Neural cell (in vitro differentiated cells): ENCODE results near the gene KCNRG. TPM values are rescaled to one million over a fixed set of nuclear protein-coding genes. Genes with fewer than 3 reads are reported as not detected.

Experiments used
- H2AFZ ChIP-seq: fragments of 200-600, 300-800 bp; sonication (generic), shearing (Covaris generic); 2 replicates; pipeline ENCODE4 v1.6.0; 2014; ENCODE audit warnings: low read depth, mild to moderate bottlenecking, antibody characterized with exemption, low read length, moderate library complexity
- H3F3A ChIP-seq: fragments of 200-600 bp; shearing (Covaris generic); 2 replicates; pipeline ENCODE4 v1.6.1; 2016; ENCODE audit warnings: mild to moderate bottlenecking, moderate library complexity, mixed read lengths, antibody characterized with exemption, low read length; ENCODE audit not compliant: insufficient read depth, poor library complexity, severe bottlenecking
- H3K27ac ChIP-seq: fragments of 200-600, 300-800 bp; sonication (generic), shearing (Covaris generic); 2 replicates; pipeline ENCODE4 v1.5.1; 2014; ENCODE audit warnings: mild to moderate bottlenecking, low read length, moderate library complexity
- H3K27me3 ChIP-seq: fragments of 300-800, 200-600 bp; sonication (generic), shearing (Covaris generic); 2 replicates; pipeline ENCODE4 v1.6.0; 2014; ENCODE audit warnings: mild to moderate bottlenecking, low read depth, low read length, moderate library complexity; ENCODE audit not compliant: insufficient read depth
- H3K36me3 ChIP-seq: fragments of 300-800, 200-600 bp; sonication (generic), shearing (Covaris generic); 2 replicates; pipeline ENCODE4 v1.5.1; 2014; ENCODE audit warnings: mild to moderate bottlenecking, antibody characterized with exemption, low read length, moderate library complexity; ENCODE audit not compliant: insufficient read depth
- H3K4me2 ChIP-seq: fragments of 300-800, 200-600 bp; sonication (generic), shearing (Covaris generic); 2 replicates; pipeline ENCODE4 v1.6.0; 2014; ENCODE audit warnings: mild to moderate bottlenecking, low read length
- H3K4me3 ChIP-seq: fragments of 300-800, 200-600 bp; sonication (generic), shearing (Covaris generic); 2 replicates; pipeline ENCODE4 v1.5.1; 2014; ENCODE audit warnings: mild to moderate bottlenecking, low read length, moderate library complexity
- H3K79me2 ChIP-seq: fragments of 200-600 bp; shearing (Covaris generic); replicated peaks from 2 replicates; pipeline ENCODE4 v1.6.0; 2014; ENCODE audit warnings: mild to moderate bottlenecking, low read length, moderate library complexity; ENCODE audit not compliant: insufficient read depth
- H3K9ac ChIP-seq: fragments of 300-800, 200-600 bp; sonication (generic), shearing (Covaris generic); 2 replicates; pipeline ENCODE4 v1.6.1; 2016; ENCODE audit warnings: mild to moderate bottlenecking, low read length, mixed read lengths
- H3K9me2 ChIP-seq: fragments of 200-600 bp; shearing (Covaris generic); 2 replicates; pipeline ENCODE4 v1.6.1; 2016; ENCODE audit warnings: mild to moderate bottlenecking, low read length, mixed read lengths; ENCODE audit not compliant: insufficient read depth
- H3K9me3 ChIP-seq: fragments of 200-600, 300-800 bp; sonication (generic), shearing (Covaris generic); 2 replicates; pipeline ENCODE4 v1.6.1; 2016; ENCODE audit warnings: mild to moderate bottlenecking, mixed run types, low read length, moderate library complexity, mixed read lengths
- H4K20me1 ChIP-seq: fragments of 200-600 bp; shearing (Covaris generic); 2 replicates; pipeline ENCODE4 v1.6.1; 2016; ENCODE audit warnings: mild to moderate bottlenecking, mixed run types; ENCODE audit not compliant: insufficient read depth
- EP300 ChIP-seq: fragments of 450-650 bp; conservative IDR thresholded peaks from 2 replicates; pipeline ENCODE4 v1.6.1; 2014; ENCODE audit warnings: antibody characterized with exemption, mild to moderate bottlenecking, moderate library complexity; ENCODE audit not compliant: poor library complexity, severe bottlenecking
- EZH2 ChIP-seq: fragments of 200-600, 300-800 bp; shearing (Covaris generic), sonication (generic); IDR thresholded peaks from 2 replicates; pipeline ENCODE4 v1.6.1; 2014; ENCODE audit warnings: antibody characterized with exemption, low read length, borderline replicate concordance, mild to moderate bottlenecking; ENCODE audit not compliant: insufficient read depth, poor library complexity, severe bottlenecking
- MXI1 ChIP-seq: fragments of 450-650 bp; conservative IDR thresholded peaks from 2 replicates; pipeline ENCODE4 v1.6.1; 2014; ENCODE audit warnings: antibody characterized with exemption, mild to moderate bottlenecking; ENCODE audit not compliant: poor library complexity, severe bottlenecking
- POLR2AphosphoS5 ChIP-seq: IDR thresholded peaks from 2 replicates; pipeline ENCODE4 v1.6.1; 2012
- RAD21 ChIP-seq: fragments of 450-650 bp; conservative IDR thresholded peaks from 2 replicates; pipeline ENCODE4 v1.6.1; 2014; ENCODE audit warnings: antibody characterized with exemption, mild to moderate bottlenecking, moderate library complexity
- SMC3 ChIP-seq: fragments of 450-650 bp; conservative IDR thresholded peaks from 2 replicates; pipeline ENCODE4 v1.6.1; 2014; ENCODE audit warnings: antibody characterized with exemption, mild to moderate bottlenecking, moderate library complexity; ENCODE audit not compliant: poor library complexity
- TAF1 ChIP-seq: IDR thresholded peaks from 2 replicates; pipeline ENCODE4 v1.6.1; 2012; ENCODE audit warnings: low read depth
- polyA plus RNA-seq: library from polyadenylated mRNA; depleted of rRNA; stranded (reverse); fragments of >200 nt; gene quantifications from 2 replicates; pipeline ENCODE4 v1.2.3, GENCODE V29; 2014
- TF ChIP-seq, protein P1 (sequence below): IDR thresholded peaks from 2 replicates; pipeline ENCODE4 v1.6.1; 2012; ENCODE audit warnings: borderline replicate concordance
- TF ChIP-seq, protein P2 (sequence below): fragments of 450-650 bp; IDR thresholded peaks from 2 replicates; pipeline ENCODE4 v1.5.1; 2014; ENCODE audit warnings: antibody characterized with exemption, mild to moderate bottlenecking, moderate library complexity; ENCODE audit not compliant: poor library complexity, severe bottlenecking

The KCNRG gene
- polyA plus RNA-seq, 1 donor from 2014 or later = 6.7 TPM

DNA sequence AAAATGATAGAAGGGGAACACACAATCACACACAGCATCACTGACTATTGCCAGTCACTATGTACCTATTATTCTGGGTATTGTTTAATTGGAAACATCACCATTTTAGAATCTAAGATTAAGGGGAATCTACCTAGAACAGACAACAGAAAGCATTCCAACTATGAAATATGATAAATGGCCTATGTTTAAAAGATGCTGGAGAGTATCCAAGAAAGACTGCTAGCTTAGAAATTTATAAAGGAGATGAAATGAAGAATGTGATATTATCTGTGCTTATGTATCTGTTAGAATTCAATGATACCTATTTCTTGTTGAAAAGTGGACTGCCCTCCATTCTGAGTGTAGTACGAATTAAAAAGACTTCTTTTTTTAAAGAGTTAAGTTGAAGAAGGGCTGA is 50.5 kb downstream of the KCNRG start:
- no peak overlapping the region for H3K4me2 ChIP-seq
- no peak for TF ChIP-seq MXI1
- TF ChIP-seq, protein P1, sequence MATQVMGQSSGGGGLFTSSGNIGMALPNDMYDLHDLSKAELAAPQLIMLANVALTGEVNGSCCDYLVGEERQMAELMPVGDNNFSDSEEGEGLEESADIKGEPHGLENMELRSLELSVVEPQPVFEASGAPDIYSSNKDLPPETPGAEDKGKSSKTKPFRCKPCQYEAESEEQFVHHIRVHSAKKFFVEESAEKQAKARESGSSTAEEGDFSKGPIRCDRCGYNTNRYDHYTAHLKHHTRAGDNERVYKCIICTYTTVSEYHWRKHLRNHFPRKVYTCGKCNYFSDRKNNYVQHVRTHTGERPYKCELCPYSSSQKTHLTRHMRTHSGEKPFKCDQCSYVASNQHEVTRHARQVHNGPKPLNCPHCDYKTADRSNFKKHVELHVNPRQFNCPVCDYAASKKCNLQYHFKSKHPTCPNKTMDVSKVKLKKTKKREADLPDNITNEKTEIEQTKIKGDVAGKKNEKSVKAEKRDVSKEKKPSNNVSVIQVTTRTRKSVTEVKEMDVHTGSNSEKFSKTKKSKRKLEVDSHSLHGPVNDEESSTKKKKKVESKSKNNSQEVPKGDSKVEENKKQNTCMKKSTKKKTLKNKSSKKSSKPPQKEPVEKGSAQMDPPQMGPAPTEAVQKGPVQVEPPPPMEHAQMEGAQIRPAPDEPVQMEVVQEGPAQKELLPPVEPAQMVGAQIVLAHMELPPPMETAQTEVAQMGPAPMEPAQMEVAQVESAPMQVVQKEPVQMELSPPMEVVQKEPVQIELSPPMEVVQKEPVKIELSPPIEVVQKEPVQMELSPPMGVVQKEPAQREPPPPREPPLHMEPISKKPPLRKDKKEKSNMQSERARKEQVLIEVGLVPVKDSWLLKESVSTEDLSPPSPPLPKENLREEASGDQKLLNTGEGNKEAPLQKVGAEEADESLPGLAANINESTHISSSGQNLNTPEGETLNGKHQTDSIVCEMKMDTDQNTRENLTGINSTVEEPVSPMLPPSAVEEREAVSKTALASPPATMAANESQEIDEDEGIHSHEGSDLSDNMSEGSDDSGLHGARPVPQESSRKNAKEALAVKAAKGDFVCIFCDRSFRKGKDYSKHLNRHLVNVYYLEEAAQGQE = no peak
- no peak for TF ChIP-seq TAF1
- TF ChIP-seq SMC3 = no peak
- TF ChIP-seq EZH2 = no peak
- TF ChIP-seq RAD21 = no peak
- no peak for TF ChIP-seq POLR2AphosphoS5
- no peak for TF ChIP-seq EP300
- TF ChIP-seq, protein P2, sequence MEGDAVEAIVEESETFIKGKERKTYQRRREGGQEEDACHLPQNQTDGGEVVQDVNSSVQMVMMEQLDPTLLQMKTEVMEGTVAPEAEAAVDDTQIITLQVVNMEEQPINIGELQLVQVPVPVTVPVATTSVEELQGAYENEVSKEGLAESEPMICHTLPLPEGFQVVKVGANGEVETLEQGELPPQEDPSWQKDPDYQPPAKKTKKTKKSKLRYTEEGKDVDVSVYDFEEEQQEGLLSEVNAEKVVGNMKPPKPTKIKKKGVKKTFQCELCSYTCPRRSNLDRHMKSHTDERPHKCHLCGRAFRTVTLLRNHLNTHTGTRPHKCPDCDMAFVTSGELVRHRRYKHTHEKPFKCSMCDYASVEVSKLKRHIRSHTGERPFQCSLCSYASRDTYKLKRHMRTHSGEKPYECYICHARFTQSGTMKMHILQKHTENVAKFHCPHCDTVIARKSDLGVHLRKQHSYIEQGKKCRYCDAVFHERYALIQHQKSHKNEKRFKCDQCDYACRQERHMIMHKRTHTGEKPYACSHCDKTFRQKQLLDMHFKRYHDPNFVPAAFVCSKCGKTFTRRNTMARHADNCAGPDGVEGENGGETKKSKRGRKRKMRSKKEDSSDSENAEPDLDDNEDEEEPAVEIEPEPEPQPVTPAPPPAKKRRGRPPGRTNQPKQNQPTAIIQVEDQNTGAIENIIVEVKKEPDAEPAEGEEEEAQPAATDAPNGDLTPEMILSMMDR = no peak
- no peaks in the 10 kb centered on the region for H3K9me2 ChIP-seq
- no peaks in the 10 kb centered on the region for H3K27me3 ChIP-seq
- no peak overlapping the region for H2AFZ ChIP-seq
- H3K36me3 ChIP-seq = no peaks in the 10 kb centered on the region
- no peak overlapping the region for H3K27ac ChIP-seq
- H4K20me1 ChIP-seq = no peaks in the 10 kb centered on the region
- no peak overlapping the region for H3K9ac ChIP-seq
- H3F3A ChIP-seq = no peaks in the 10 kb centered on the region
- no peak overlapping the region for H3K4me3 ChIP-seq
- H3K9me3 ChIP-seq = no peaks in the 10 kb centered on the region
- peaks cover 19% of the 10 kb centered on the region for H3K79me2 ChIP-seq

DNA sequence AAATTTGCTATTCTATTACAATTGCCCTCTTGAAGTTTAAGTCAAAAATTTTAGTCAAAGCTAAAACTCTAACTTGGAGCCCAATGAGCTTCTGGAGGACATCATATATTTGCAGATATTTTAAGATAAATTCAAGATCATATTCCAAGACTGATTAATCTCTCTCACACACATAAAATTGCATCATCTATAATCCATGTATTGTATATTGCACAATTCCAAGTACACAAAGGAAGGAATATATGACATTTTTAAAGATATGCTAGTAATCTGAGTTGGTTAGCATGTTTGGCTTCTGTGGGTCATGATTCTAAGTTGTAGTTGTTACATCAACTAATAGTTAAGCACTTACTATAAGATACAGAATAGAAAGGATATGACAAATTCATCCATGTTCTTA is 53.3 kb downstream of the KCNRG start:
- H2AFZ ChIP-seq = no peak overlapping the region
- H3K4me2 ChIP-seq = no peak overlapping the region
- H3F3A ChIP-seq = no peaks in the 10 kb centered on the region
- no peak overlapping the region for H3K4me3 ChIP-seq
- H3K79me2 ChIP-seq = peaks cover 45% of the 10 kb centered on the region
- no peaks in the 10 kb centered on the region for H4K20me1 ChIP-seq
- H3K27ac ChIP-seq = no peak overlapping the region
- H3K36me3 ChIP-seq = no peaks in the 10 kb centered on the region
- no peak for TF ChIP-seq POLR2AphosphoS5
- TF ChIP-seq, protein P2 = no peak
- no peak for TF ChIP-seq EZH2
- TF ChIP-seq, protein P1 = no peak
- TF ChIP-seq TAF1 = no peak
- TF ChIP-seq MXI1 = no peak
- TF ChIP-seq RAD21 = no peak
- no peak for TF ChIP-seq EP300
- no peak for TF ChIP-seq SMC3
- no peaks in the 10 kb centered on the region for H3K9me2 ChIP-seq
- H3K9ac ChIP-seq = no peak overlapping the region
- no peaks in the 10 kb centered on the region for H3K9me3 ChIP-seq
- H3K27me3 ChIP-seq = no peaks in the 10 kb centered on the region
